Measurements from ENCODE around the gene OR4D2. TPM values are rescaled to one million over a fixed set of nuclear protein-coding genes. Genes with fewer than 3 reads are reported as not detected.

OR4D2 gene
- total and polyA plus RNA-seq, 2 of the 13 experiments (the other 11 are each of a cell fraction or from before 2014, with no cell fraction given): not detected

DNA sequence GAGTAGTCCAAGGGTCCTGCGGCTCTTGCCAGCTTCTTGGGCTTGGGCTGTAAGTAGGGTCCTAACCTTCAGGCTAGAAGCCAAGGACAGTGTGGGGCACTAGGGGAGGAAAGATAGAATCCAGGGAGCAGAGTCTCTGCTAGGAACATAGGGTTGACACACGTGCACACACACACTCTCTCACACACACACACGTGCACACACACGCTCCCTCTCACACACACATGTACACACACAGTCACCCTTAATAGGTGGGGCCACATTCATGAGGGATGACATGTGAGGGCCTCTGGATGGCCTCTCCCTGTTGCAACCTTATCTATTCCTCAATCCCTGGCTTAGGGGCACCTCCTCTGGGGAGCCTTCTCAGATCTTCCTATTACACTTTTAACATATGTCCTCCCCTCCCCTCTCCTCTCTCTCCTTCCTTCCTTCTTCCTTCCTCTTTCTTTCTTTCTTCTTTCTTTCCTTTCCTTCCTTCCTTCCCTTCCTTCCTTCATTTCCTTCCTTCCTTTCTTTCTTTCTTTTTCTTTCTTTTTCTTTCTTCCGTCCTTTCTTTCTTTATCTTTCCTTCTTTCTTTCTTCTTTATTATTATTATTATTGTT is 28.8 kb downstream of the OR4D2 start:
- TF ChIP-seq FOXK2 (IDR thresholded peaks at IDR 0.05): peak; percentile 29; the same call in 1 of the 2 replicates
- no peak for TF ChIP-seq TRIM24 (CRISPR knock-in tag; IDR thresholded peaks at IDR 0.05)
- TF ChIP-seq ZNF543 (CRISPR knock-in tag; IDR thresholded peaks at IDR 0.05): no peak
- TF ChIP-seq, protein P1, sequence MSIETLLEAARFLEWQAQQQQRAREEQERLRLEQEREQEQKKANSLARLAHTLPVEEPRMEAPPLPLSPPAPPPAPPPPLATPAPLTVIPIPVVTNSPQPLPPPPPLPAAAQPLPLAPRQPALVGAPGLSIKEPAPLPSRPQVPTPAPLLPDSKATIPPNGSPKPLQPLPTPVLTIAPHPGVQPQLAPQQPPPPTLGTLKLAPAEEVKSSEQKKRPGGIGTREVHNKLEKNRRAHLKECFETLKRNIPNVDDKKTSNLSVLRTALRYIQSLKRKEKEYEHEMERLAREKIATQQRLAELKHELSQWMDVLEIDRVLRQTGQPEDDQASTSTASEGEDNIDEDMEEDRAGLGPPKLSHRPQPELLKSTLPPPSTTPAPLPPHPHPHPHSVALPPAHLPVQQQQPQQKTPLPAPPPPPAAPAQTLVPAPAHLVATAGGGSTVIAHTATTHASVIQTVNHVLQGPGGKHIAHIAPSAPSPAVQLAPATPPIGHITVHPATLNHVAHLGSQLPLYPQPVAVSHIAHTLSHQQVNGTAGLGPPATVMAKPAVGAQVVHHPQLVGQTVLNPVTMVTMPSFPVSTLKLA (IDR thresholded peaks at IDR 0.05): peak; percentile 99
- TF ChIP-seq ZMYM4 (CRISPR knock-in tag; IDR thresholded peaks at IDR 0.05): no peak
- ChIA-PET POLR2A (no interaction called here), CTCF (ENCODE audit: low intra/inter-chr PET ratio, low total read pairs) (no interaction called here)
- no peak overlapping the region for H2AFZ ChIP-seq (ENCODE audit: low read length)
- ATAC-seq (no peak), FAIRE-seq (no peak), DNase-seq (ENCODE audit: low spot score) (no peak)
- peaks cover 5 to 67% of the 10 kb centered on the region in 2 experiments; a peak in 4 of 5 replicates for H3K27me3 ChIP-seq (ENCODE audit: control insufficient read depth in 1 of 2, insufficient read depth in 2 of 2, low read length in 2 of 2)
- no peak overlapping the region for H3K4me2 ChIP-seq (ENCODE audit: low read depth, low read length)
- H3K4me1 ChIP-seq (ENCODE audit: insufficient read depth, low read length): no peaks in the 10 kb centered on the region
- no peaks in the 10 kb centered on the region for H3K9me3 ChIP-seq (ENCODE audit: low read length)
- 27% methylated on average over 5 of the region's 5 CpGs for WGBS (ENCODE audit: low lambda C conversion rate)
- BruUV-seq (replicated peaks): no TSS peak
- no peaks in the 10 kb centered on the region for H4K20me1 ChIP-seq (ENCODE audit: insufficient read depth, low read length)
- H3K27ac ChIP-seq (ENCODE audit: extremely low read length, insufficient read depth, low read length): no peak overlapping the region
- H3K9ac ChIP-seq (ENCODE audit: insufficient read depth, low read depth, low read length): no peak overlapping the region
- H3K4me3 ChIP-seq (replicated peaks in 1 of 3; ENCODE audit: insufficient read depth in 1 of 3, low read depth in 2 of 3, low read length in 3 of 3): no peak overlapping the region
- no peaks in the 10 kb centered on the region for H3K36me3 ChIP-seq (replicated peaks in 1 of 2; ENCODE audit: control insufficient read depth in 1 of 2, insufficient read depth in 2 of 2, low read length in 2 of 2)
- H3K79me2 ChIP-seq (ENCODE audit: insufficient read depth, low read length): no peaks in the 10 kb centered on the region
- intact Hi-C loops (cut with micrococcal nuclease; ENCODE audit: unreplicated experiment): no loop called here
- in situ Hi-C loops (cut with HindIII; ENCODE audit: extremely low pct_ligation_motif_present, low pct_unique_long_range_greater_than_20kb): no loop called here

DNA sequence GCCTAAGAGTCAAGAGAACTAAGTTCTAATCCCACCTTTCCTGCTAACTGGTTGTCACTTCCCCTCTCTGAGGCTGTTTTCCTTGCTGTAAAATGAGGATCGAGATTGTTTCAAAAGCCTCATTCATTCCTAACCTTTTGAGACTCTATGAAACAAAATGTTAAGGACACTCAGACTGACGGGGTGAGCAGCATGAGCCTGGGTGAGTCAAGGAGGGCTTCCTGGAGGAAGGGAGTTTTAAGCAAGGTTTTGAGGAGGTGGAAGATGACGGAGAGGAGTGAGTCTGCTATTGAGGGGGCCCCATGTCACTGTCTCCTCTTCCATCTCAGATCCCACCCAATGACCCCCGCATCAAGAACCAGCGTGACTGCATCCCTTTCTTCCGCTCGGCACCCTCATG is 29.8 kb downstream of the OR4D2 start:
- H3K79me2 ChIP-seq (ENCODE audit: insufficient read depth, low read length): no peaks in the 10 kb centered on the region
- no peak overlapping the region for H2AFZ ChIP-seq (ENCODE audit: low read length)
- in situ Hi-C loops (cut with HindIII; ENCODE audit: extremely low pct_ligation_motif_present, low pct_unique_long_range_greater_than_20kb): no loop called here
- peaks cover 5 to 63% of the 10 kb centered on the region in 2 experiments; a peak in 4 of 5 replicates for H3K27me3 ChIP-seq (ENCODE audit: control insufficient read depth in 1 of 2, insufficient read depth in 2 of 2, low read length in 2 of 2)
- 38% methylated on average over 7 of the region's 7 CpGs for WGBS (ENCODE audit: low lambda C conversion rate)
- ATAC-seq (no peak), FAIRE-seq (no peak), DNase-seq (ENCODE audit: low spot score) (no peak)
- no peak overlapping the region for H3K27ac ChIP-seq (ENCODE audit: extremely low read length, insufficient read depth, low read length)
- POLR2A ChIA-PET: no interaction called here
- peaks cover 5% of the 10 kb centered on the region; the same call in 1 of the 2 replicates for H3K4me1 ChIP-seq (ENCODE audit: insufficient read depth, low read length)
- no peaks in the 10 kb centered on the region for H3K9me3 ChIP-seq (ENCODE audit: low read length)
- no peak overlapping the region for H3K4me3 ChIP-seq (replicated peaks in 1 of 3; ENCODE audit: insufficient read depth in 1 of 3, low read depth in 2 of 3, low read length in 3 of 3)
- CTCF ChIA-PET (ENCODE audit: low intra/inter-chr PET ratio, low total read pairs): no interaction called here
- intact Hi-C loops (cut with micrococcal nuclease; ENCODE audit: unreplicated experiment): no loop called here
- no peak overlapping the region for H3K9ac ChIP-seq (ENCODE audit: insufficient read depth, low read depth, low read length)
- no peaks in the 10 kb centered on the region for H4K20me1 ChIP-seq (ENCODE audit: insufficient read depth, low read length)
- H3K4me2 ChIP-seq (ENCODE audit: low read depth, low read length): no peak overlapping the region
- BruUV-seq (replicated peaks): no TSS peak
- no peaks in the 10 kb centered on the region for H3K36me3 ChIP-seq (replicated peaks in 1 of 2; ENCODE audit: control insufficient read depth in 1 of 2, insufficient read depth in 2 of 2, low read length in 2 of 2)
- TF ChIP-seq ZNF891 (CRISPR knock-in tag; IDR thresholded peaks at IDR 0.05) (no peak), GLI4 (CRISPR knock-in tag; IDR thresholded peaks at IDR 0.05; ENCODE audit: borderline replicate concordance) (no peak), ATAD3A (CRISPR knock-in tag; IDR thresholded peaks at IDR 0.05) (no peak), HOXD1 (CRISPR knock-in tag; IDR thresholded peaks at IDR 0.05) (no peak), PLRG1 (conservative IDR thresholded peaks at IDR 0.05) (no peak), ZNF282 (IDR thresholded peaks at IDR 0.05; ENCODE audit: partially characterized antibody) (no peak), ZNF709 (CRISPR knock-in tag; IDR thresholded peaks at IDR 0.05) (no peak)
- TF ChIP-seq, protein P2, sequence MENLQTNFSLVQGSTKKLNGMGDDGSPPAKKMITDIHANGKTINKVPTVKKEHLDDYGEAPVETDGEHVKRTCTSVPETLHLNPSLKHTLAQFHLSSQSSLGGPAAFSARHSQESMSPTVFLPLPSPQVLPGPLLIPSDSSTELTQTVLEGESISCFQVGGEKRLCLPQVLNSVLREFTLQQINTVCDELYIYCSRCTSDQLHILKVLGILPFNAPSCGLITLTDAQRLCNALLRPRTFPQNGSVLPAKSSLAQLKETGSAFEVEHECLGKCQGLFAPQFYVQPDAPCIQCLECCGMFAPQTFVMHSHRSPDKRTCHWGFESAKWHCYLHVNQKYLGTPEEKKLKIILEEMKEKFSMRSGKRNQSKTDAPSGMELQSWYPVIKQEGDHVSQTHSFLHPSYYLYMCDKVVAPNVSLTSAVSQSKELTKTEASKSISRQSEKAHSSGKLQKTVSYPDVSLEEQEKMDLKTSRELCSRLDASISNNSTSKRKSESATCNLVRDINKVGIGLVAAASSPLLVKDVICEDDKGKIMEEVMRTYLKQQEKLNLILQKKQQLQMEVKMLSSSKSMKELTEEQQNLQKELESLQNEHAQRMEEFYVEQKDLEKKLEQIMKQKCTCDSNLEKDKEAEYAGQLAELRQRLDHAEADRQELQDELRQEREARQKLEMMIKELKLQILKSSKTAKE (CRISPR knock-in tag; IDR thresholded peaks at IDR 0.05; ENCODE audit: borderline replicate concordance): no peak
- TF ChIP-seq, protein P3, sequence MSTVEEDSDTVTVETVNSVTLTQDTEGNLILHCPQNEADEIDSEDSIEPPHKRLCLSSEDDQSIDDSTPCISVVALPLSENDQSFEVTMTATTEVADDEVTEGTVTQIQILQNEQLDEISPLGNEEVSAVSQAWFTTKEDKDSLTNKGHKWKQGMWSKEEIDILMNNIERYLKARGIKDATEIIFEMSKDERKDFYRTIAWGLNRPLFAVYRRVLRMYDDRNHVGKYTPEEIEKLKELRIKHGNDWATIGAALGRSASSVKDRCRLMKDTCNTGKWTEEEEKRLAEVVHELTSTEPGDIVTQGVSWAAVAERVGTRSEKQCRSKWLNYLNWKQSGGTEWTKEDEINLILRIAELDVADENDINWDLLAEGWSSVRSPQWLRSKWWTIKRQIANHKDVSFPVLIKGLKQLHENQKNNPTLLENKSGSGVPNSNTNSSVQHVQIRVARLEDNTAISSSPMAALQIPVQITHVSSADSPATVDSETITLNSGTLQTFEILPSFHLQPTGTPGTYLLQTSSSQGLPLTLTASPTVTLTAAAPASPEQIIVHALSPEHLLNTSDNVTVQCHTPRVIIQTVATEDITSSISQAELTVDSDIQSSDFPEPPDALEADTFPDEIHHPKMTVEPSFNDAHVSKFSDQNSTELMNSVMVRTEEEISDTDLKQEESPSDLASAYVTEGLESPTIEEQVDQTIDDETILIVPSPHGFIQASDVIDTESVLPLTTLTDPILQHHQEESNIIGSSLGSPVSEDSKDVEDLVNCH (CRISPR knock-in tag; IDR thresholded peaks at IDR 0.05): no peak

Data from HepG2 (cell line).